CD14-positive monocyte (primary cell): ENCODE data around the gene RHCG. TPM values are rescaled to one million over a fixed set of nuclear protein-coding genes. Genes with fewer than 3 reads are reported as not detected.

Experiments
- DNase-seq, 3 donors: peaks; one replicate each; pipeline ENCODE4 v3.0.0-alpha.2; 2011 to 2022
- H2AFZ ChIP-seq: 2 replicates; pipeline ENCODE4 v1.6.0; 2012; ENCODE audit warnings: mild to moderate bottlenecking, low read depth, low read length, inconsistent platforms; ENCODE audit not compliant: insufficient read depth, poor library complexity, severe bottlenecking
- H3K27ac ChIP-seq, 2 donors: 1 replicate in 1 of 2; 2 replicates in 1 of 2; pipeline ENCODE4 v1.5.1; 2012 to 2013; ENCODE audit warnings: low read length in 2 of 2, control low read depth in 1 of 2, inconsistent platforms in 1 of 2, low read depth in 1 of 2, mild to moderate bottlenecking in 1 of 2
- H3K27me3 ChIP-seq, 2 donors: one replicate each; pipeline versions ENCODE4 v1.6.0 to v1.6.1; 2011 to 2013; ENCODE audit warnings: low read length in 2 of 2; ENCODE audit not compliant: control insufficient read depth in 2 of 2, insufficient read depth in 2 of 2
- H3K36me3 ChIP-seq, 2 donors: replicated peaks in 1 of 2; 1 replicate in 1 of 2; 2 replicates in 1 of 2; pipeline versions ENCODE4 v1.5.1 to v1.6.1; 2012 to 2013; ENCODE audit warnings: low read length in 2 of 2, control low read depth in 1 of 2, inconsistent platforms in 1 of 2, mild to moderate bottlenecking in 1 of 2; ENCODE audit not compliant: insufficient read depth in 2 of 2, control insufficient read depth in 1 of 2
- H3K4me1 ChIP-seq, 2 donors: 1 replicate in 1 of 2; 2 replicates in 1 of 2; pipeline versions ENCODE4 v1.5.1 to v1.6.1; 2012 to 2013; ENCODE audit warnings: low read length in 2 of 2, control low read depth in 1 of 2, inconsistent platforms in 1 of 2, mild to moderate bottlenecking in 1 of 2, moderate library complexity in 1 of 2; ENCODE audit not compliant: insufficient read depth in 2 of 2, control insufficient read depth in 1 of 2
- H3K4me2 ChIP-seq: replicated peaks from 2 replicates; pipeline ENCODE3; 2012; ENCODE audit warnings: low read length, moderate library complexity, mild to moderate bottlenecking; ENCODE audit not compliant: poor library complexity, severe bottlenecking; ENCODE audit errors: extremely low read depth
- H3K4me3 ChIP-seq, 3 experiments: fragments of 200-600 bp in 1 of 3; sonication (generic) in 1 of 3; replicated peaks in 1 of 3; 1 replicate in 2 of 3; 2 replicates in 1 of 3; pipeline ENCODE4 v1.5.1; 2011 to 2013; ENCODE audit warnings: low read length in 3 of 3, mild to moderate bottlenecking in 3 of 3, control low read depth in 2 of 3, low read depth in 2 of 3, inconsistent platforms in 1 of 3, moderate library complexity in 1 of 3
- H3K79me2 ChIP-seq: 2 replicates; pipeline ENCODE4 v1.6.0; 2012; ENCODE audit warnings: mild to moderate bottlenecking, control low read depth, inconsistent platforms, low read length, moderate library complexity; ENCODE audit not compliant: insufficient read depth
- H3K9ac ChIP-seq: 2 replicates; pipeline ENCODE4 v1.6.0; 2017; ENCODE audit warnings: low read length, mild to moderate bottlenecking; ENCODE audit not compliant: insufficient read depth, poor library complexity, severe bottlenecking
- H3K9me3 ChIP-seq, 2 donors: replicated peaks in 1 of 2; 1 replicate in 1 of 2; 2 replicates in 1 of 2; pipeline versions ENCODE4 v1.5.1 to v1.6.1; 2012 to 2013; ENCODE audit warnings: low read length in 2 of 2, control low read depth in 1 of 2; ENCODE audit not compliant: control insufficient read depth in 1 of 2, insufficient read depth in 1 of 2
- H4K20me1 ChIP-seq: 2 replicates; pipeline ENCODE4 v1.6.0; 2012; ENCODE audit warnings: mild to moderate bottlenecking, low read length, control low read depth, moderate library complexity; ENCODE audit not compliant: insufficient read depth
- H3K27ac Mint-ChIP-seq, 7 donors: one replicate each; pipeline ENCODE4 v1.8.0; 2020; ENCODE audit warnings: mild to moderate bottlenecking in 7 of 7, mixed read lengths in 7 of 7, moderate library complexity in 6 of 7, inconsistent platforms in 2 of 7
- H3K27me3 Mint-ChIP-seq, 3 donors: one replicate each; pipeline ENCODE4 v1.8.0; 2021 to 2022; ENCODE audit warnings: low read depth in 3 of 3, mild to moderate bottlenecking in 3 of 3, mixed read lengths in 3 of 3, moderate library complexity in 3 of 3, inconsistent platforms in 1 of 3
- H3K36me3 Mint-ChIP-seq, 2 donors: one replicate each; pipeline ENCODE4 v1.8.0; 2020; ENCODE audit warnings: mixed read lengths in 2 of 2, inconsistent platforms in 1 of 2, mild to moderate bottlenecking in 1 of 2
- H3K4me1 Mint-ChIP-seq: one replicate; pipeline ENCODE4 v1.8.0; 2020; ENCODE audit warnings: mild to moderate bottlenecking, mixed read lengths
- H3K4me3 Mint-ChIP-seq, 2 donors: one replicate each; pipeline ENCODE4 v1.8.0; 2020; ENCODE audit warnings: mild to moderate bottlenecking in 2 of 2, mixed read lengths in 2 of 2, moderate library complexity in 1 of 2
- H3K9me3 Mint-ChIP-seq, 7 donors: one replicate each; pipeline ENCODE4 v1.8.0; 2020 to 2022; ENCODE audit warnings: mixed read lengths in 7 of 7, mild to moderate bottlenecking in 6 of 7, moderate library complexity in 6 of 7, inconsistent platforms in 2 of 7
- WGBS: methylation state at CpG from one replicate; pipeline ENCODE4 v1.1.5; 2013; ENCODE audit warnings: missing lambda C conversion rate; ENCODE audit not compliant: insufficient coverage; 5-methylcytosine and 5-hydroxymethylcytosine counted together
- intact Hi-C, 2 donors: fragments of 100-400 bp; cut with micrococcal nuclease; formaldehyde crosslinking; loops; one replicate each; pipeline versions ENCODE4 v1.15.0 to v1.15.1; 2023
- polyA plus RNA-seq, 3 donors: library from polyadenylated mRNA; depleted of rRNA in 1 of 3; unstranded in 2 of 3; stranded (reverse) in 1 of 3; fragments of 300-500 nt in 2 of 3; fragments of >200 nt in 1 of 3; fragmentation: Illumina TruSeq in 2 of 3; gene quantifications; 1 replicate in 2 of 3; 2 replicates in 1 of 3; pipeline ENCODE4 v1.2.3, GENCODE V29; 2012 to 2021
- TF ChIP-seq, protein P1 (sequence below): fragments of 200-600 bp; IDR thresholded peaks from one replicate; pipeline ENCODE4 v1.8.0; 2022; ENCODE audit warnings: antibody characterized with exemption, mild to moderate bottlenecking

Gene RHCG
- polyA plus RNA-seq, 3 donors, result not detected

DNA sequence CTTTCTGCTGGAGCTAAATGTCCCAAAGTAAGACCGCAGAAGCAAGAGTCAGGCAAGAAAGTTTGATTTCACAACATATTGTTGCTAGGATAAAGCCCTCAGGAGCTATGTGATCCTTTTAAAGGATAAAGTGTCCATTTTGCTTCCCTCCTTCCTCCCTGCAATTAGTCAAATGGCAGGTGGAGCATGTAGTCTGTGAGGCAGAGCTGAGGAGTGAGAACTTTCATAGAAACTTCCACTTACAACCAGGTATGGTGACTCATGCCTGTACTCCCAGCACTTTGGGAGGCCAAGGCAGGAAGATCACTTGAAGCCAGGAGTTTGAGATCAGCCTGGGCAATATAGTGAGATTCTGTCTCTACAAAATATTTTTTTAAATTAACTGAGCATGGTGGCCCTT lies 25.2 kb upstream of the RHCG start:
- TF ChIP-seq, protein P1, sequence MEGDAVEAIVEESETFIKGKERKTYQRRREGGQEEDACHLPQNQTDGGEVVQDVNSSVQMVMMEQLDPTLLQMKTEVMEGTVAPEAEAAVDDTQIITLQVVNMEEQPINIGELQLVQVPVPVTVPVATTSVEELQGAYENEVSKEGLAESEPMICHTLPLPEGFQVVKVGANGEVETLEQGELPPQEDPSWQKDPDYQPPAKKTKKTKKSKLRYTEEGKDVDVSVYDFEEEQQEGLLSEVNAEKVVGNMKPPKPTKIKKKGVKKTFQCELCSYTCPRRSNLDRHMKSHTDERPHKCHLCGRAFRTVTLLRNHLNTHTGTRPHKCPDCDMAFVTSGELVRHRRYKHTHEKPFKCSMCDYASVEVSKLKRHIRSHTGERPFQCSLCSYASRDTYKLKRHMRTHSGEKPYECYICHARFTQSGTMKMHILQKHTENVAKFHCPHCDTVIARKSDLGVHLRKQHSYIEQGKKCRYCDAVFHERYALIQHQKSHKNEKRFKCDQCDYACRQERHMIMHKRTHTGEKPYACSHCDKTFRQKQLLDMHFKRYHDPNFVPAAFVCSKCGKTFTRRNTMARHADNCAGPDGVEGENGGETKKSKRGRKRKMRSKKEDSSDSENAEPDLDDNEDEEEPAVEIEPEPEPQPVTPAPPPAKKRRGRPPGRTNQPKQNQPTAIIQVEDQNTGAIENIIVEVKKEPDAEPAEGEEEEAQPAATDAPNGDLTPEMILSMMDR, result no peak
- no peaks in the 10 kb centered on the region for H3K79me2 ChIP-seq
- H3K4me1 Mint-ChIP-seq, result no peaks in the 10 kb centered on the region
- H3K9me3 Mint-ChIP-seq, result peaks cover 4 to 12% (median 6%) of the 10 kb centered on the region in 7 donors
- no peak overlapping the region for H3K4me2 ChIP-seq
- no peaks in the 10 kb centered on the region for H3K36me3 Mint-ChIP-seq
- H4K20me1 ChIP-seq, result no peaks in the 10 kb centered on the region
- no peaks in the 10 kb centered on the region for H3K4me1 ChIP-seq
- peaks cover 5 to 6% (median 5%) of the 10 kb centered on the region in 3 donors for H3K27me3 Mint-ChIP-seq
- no peak overlapping the region for H3K9ac ChIP-seq
- no peak overlapping the region for H2AFZ ChIP-seq
- peaks cover 0 to 4% of the 10 kb centered on the region in 2 donors for H3K9me3 ChIP-seq
- H3K4me3 ChIP-seq, result no peak overlapping the region
- no peaks in the 10 kb centered on the region for H3K27me3 ChIP-seq
- DNase-seq, result no peak
- H3K27ac Mint-ChIP-seq, result peak overlapping the region in 1 of 7 donors; percentile 55
- intact Hi-C loops, result no loop called here
- H3K36me3 ChIP-seq, result no peaks in the 10 kb centered on the region
- no peak overlapping the region for H3K27ac ChIP-seq
- no peak overlapping the region for H3K4me3 Mint-ChIP-seq
- 100% methylated on average over 1 of the region's 1 CpG for WGBS

DNA sequence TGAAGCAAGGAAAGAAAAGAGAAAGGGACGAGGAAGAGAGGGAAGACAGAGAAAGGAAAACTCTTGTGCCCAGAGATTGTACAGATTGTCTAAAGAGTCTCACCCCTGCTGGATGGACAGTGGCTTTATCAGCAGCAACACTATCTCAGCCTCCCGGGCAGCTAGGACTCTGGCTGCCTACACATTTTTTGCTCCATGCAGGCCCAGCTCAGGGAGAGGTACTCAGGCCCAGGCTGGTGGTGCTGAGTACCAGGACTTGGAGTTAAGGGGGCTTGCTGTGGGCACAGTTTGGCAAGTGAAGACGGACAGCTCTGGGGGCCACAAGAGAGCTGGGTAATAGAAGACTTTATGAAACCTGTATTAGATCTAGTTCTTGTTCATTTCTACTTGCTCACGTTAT lies 19.1 kb upstream of the RHCG start:
- H3K27ac ChIP-seq, result no peak overlapping the region
- H3K4me1 Mint-ChIP-seq, result peaks cover 6% of the 10 kb centered on the region
- H3K27me3 Mint-ChIP-seq, result peaks cover 7 to 19% (median 8%) of the 10 kb centered on the region in 3 donors
- WGBS, result 96% methylated on average over 2 of the region's 4 CpGs
- peaks cover 0 to 6% (median 0%) of the 10 kb centered on the region in 7 donors for H3K9me3 Mint-ChIP-seq
- TF ChIP-seq, protein P1, result no peak
- no peak overlapping the region for H3K4me3 ChIP-seq
- no peak overlapping the region for H2AFZ ChIP-seq
- H3K27me3 ChIP-seq, result peaks cover 0 to 5% of the 10 kb centered on the region in 2 donors
- no peaks in the 10 kb centered on the region for H3K79me2 ChIP-seq
- no peaks in the 10 kb centered on the region for H3K36me3 ChIP-seq
- no peaks in the 10 kb centered on the region for H3K9me3 ChIP-seq
- DNase-seq, result no peak
- H3K9ac ChIP-seq, result no peak overlapping the region
- no peak overlapping the region for H3K4me2 ChIP-seq
- no peaks in the 10 kb centered on the region for H3K36me3 Mint-ChIP-seq
- intact Hi-C loops, result no loop called here
- H4K20me1 ChIP-seq, result no peaks in the 10 kb centered on the region
- no peak overlapping the region for H3K27ac Mint-ChIP-seq
- H3K4me3 Mint-ChIP-seq, result no peak overlapping the region
- peaks cover 7 to 10% of the 10 kb centered on the region in 2 donors for H3K4me1 ChIP-seq
